Lower lobe of right lung (tissue), 2 donors: Measurements from ENCODE around the gene PIH1D1. TPM values are rescaled to one million over a fixed set of nuclear protein-coding genes. Genes with fewer than 3 reads are reported as not detected.

Experiments
- ATAC-seq, 2 donors: fragments of 200-7000 bp; cut with Tn5 transposase; one replicate each; pipeline ENCODE4 v1.9.1; 2020 to 2022; ENCODE audit warnings: mild to moderate bottlenecking in 2 of 2, moderate library complexity in 2 of 2
- DNase-seq: peaks from one replicate; pipeline ENCODE4 v3.0.0-alpha.2; 2020
- H3K27ac ChIP-seq: fragments of 200-600 bp; one replicate; pipeline ENCODE4 v1.8.0; 2022
- H3K27me3 ChIP-seq: fragments of 200-600 bp; one replicate; pipeline ENCODE4 v1.8.0; 2022; ENCODE audit warnings: low read depth
- H3K36me3 ChIP-seq: fragments of 200-600 bp; one replicate; pipeline ENCODE4 v1.8.0; 2022; ENCODE audit warnings: mild to moderate bottlenecking
- H3K4me1 ChIP-seq: fragments of 200-600 bp; one replicate; pipeline ENCODE4 v1.8.0; 2022
- H3K4me3 ChIP-seq: fragments of 200-600 bp; one replicate; pipeline ENCODE4 v1.8.0; 2022; ENCODE audit warnings: mild to moderate bottlenecking
- H3K9me3 ChIP-seq: fragments of 200-600 bp; one replicate; pipeline ENCODE4 v1.8.0; 2022
- intact Hi-C: fragments of 100-400 bp; cut with DNase I; formaldehyde crosslinking; loops from one replicate; pipeline ENCODE4 v1.11.0; 2022
- total RNA-seq: library from RNA; stranded (reverse); fragmentation: NEBNext Ultra II Directional; extraction: Animal tissue kit (Norgen Biotek cat#: 25700); gene quantifications from one replicate; pipeline ENCODE4 v1.2.1, GENCODE V29; 2021
- TF ChIP-seq, protein P1 (sequence below): fragments of 200-600 bp; IDR thresholded peaks from one replicate; pipeline ENCODE4 v1.8.0; 2022; ENCODE audit warnings: antibody characterized with exemption, mild to moderate bottlenecking
- donor health status: DM: no; HTN: yes; CAD: no; lungs with severe emphysema.

Gene PIH1D1
- total RNA-seq, 1 donor from 2014 or later = 63.2 TPM

- intact Hi-C loops = no loop called here
- peak overlapping the region; percentile 91 for H3K27ac ChIP-seq
- peaks cover 43% of the 10 kb centered on the region for H3K4me1 ChIP-seq
- DNase-seq = peak; percentile 89
- H3K9me3 ChIP-seq = no peaks in the 10 kb centered on the region
- TF ChIP-seq, protein P1, sequence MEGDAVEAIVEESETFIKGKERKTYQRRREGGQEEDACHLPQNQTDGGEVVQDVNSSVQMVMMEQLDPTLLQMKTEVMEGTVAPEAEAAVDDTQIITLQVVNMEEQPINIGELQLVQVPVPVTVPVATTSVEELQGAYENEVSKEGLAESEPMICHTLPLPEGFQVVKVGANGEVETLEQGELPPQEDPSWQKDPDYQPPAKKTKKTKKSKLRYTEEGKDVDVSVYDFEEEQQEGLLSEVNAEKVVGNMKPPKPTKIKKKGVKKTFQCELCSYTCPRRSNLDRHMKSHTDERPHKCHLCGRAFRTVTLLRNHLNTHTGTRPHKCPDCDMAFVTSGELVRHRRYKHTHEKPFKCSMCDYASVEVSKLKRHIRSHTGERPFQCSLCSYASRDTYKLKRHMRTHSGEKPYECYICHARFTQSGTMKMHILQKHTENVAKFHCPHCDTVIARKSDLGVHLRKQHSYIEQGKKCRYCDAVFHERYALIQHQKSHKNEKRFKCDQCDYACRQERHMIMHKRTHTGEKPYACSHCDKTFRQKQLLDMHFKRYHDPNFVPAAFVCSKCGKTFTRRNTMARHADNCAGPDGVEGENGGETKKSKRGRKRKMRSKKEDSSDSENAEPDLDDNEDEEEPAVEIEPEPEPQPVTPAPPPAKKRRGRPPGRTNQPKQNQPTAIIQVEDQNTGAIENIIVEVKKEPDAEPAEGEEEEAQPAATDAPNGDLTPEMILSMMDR = no peak
- H3K4me3 ChIP-seq = peak overlapping the region; percentile 82
- peak; percentile 26 to 53 for ATAC-seq
- peaks cover 44% of the 10 kb centered on the region for H3K36me3 ChIP-seq
- H3K27me3 ChIP-seq = no peaks in the 10 kb centered on the region
These were observed 45.6 kb upstream of the PIH1D1 start for GRCh38 chr19:49497047-49497788.

DNA sequence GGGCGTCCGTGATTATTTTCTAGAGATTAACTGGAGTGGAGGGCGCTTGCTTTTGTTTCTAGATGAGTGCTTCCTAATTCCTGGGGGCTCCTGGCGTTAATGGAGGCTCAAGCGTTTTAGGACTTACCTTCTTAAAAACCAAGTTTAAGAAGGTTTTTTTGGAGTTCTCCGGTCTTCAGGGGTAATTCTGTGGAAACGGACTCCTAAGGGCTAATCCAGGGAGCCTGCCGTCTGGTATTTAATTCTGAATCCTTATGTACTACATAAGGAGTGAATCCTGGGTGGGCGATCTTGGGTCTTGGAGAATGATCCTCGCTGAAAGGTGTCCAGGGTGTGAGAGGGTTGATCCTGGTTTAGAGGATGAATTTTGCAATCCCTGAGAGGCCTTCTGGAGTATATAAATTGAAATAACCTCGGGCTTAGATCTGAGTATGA lies 45.0 kb upstream of the PIH1D1 start:
- intact Hi-C loops = no loop called here
- H3K4me3 ChIP-seq = peak overlapping the region; percentile 82
- no peak for ATAC-seq
- H3K27me3 ChIP-seq = no peaks in the 10 kb centered on the region
- H3K4me1 ChIP-seq = peaks cover 43% of the 10 kb centered on the region
- DNase-seq = no peak
- peaks cover 50% of the 10 kb centered on the region for H3K36me3 ChIP-seq
- peak overlapping the region; percentile 91 for H3K27ac ChIP-seq
- TF ChIP-seq, protein P1 = no peak
- no peaks in the 10 kb centered on the region for H3K9me3 ChIP-seq

DNA sequence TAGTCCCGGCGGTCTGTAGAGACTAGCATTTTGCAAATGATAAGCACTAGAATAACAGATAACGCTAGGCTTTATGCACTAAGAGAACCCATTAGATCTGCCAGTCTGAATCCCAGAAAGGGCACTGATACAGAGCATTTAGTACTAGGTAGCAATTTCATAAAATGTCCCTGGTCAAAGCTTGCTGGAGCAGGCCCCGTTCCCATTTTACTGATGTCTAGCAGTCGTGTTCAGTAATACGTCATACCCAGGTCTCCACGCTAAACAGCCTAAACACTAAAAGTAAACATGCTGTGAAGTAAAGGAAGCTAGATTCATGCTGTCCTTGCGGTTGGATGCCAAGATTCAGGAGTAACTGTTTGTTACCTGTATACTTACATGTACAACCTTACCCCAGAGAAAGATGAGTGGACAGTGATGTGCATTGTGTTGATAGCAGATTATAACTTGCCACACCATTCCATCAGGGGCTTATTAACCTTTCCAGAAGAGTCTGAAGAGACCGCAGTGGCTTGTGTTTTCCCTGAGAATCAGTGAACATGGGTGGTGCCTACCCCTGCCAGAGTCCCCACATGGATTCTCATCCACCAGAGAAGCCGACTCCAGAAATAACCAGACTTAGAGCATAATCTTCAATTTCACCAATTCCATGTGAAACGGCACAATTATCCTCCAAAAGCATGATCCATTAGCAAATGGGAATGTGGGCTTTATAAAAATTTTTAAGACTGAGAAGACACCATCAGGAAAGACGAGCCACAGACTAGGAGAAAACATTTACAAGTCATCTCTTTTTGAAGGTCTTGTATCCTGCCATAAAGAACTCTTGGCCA lies 41.2 kb upstream of the PIH1D1 start:
- no peak for ATAC-seq
- peaks cover 48% of the 10 kb centered on the region for H3K4me1 ChIP-seq
- TF ChIP-seq, protein P1 = no peak

DNA sequence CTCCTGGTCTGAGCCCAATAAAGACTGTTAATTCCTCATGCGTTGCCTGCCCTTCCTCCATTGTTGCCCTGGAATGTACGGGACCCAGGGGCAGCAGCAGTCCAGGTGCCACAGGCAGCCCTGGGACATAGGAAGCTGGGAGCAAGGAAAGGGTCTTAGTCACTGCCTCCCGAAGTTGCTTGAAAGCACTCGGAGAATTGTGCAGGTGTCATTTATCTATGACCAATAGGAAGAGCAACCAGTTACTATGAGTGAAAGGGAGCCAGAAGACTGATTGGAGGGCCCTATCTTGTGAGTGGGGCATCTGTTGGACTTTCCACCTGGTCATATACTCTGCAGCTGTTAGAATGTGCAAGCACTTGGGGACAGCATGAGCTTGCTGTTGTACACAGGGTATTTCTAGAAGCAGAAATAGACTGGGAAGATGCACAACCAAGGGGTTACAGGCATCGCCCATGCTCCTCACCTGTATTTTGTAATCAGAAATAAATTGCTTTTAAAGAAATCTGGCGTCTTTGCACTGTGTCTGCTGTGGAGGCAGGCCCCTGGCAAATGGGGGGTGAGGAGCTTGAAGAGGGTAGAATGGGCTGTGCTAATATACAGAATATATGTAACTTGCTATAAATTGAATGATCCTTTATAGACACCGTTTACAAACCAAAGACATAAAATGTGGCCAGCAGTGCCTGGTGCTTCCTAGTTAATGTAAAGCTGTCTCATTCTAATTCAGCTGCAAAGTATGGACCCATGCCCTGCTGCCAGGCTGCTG lies 40.4 kb upstream of the PIH1D1 start:
- TF ChIP-seq, protein P1 = no peak
- peaks cover 40% of the 10 kb centered on the region for H3K4me1 ChIP-seq
- intact Hi-C loops = no loop called here

More for the DNA sequence above, 41.2 kb upstream of the PIH1D1 start:
- Histone ChIP-seq H3K9me3 (no peaks in the 10 kb centered on the region), H3K27me3 (no peaks in the 10 kb centered on the region), H3K36me3 (peaks cover 54% of the 10 kb centered on the region), H3K27ac (no peak overlapping the region), H3K4me3 (no peak overlapping the region)
- no peak for DNase-seq
- intact Hi-C loops = no loop called here

More for the DNA sequence above, 40.4 kb upstream of the PIH1D1 start:
- H3K27ac ChIP-seq = no peak overlapping the region
- DNase-seq (no peak), ATAC-seq (no peak)
- no peaks in the 10 kb centered on the region for H3K27me3 ChIP-seq
- H3K36me3 ChIP-seq = peaks cover 46% of the 10 kb centered on the region
- no peaks in the 10 kb centered on the region for H3K9me3 ChIP-seq
- no peak overlapping the region for H3K4me3 ChIP-seq
